Nephron progenitor cell (in vitro differentiated cells): ENCODE data around the gene PLEKHF1.
A peak's percentile ranks its signal among the peaks of the same experiment; 100 is the strongest.

Experiments used
- DNase-seq: peaks from one replicate; pipeline ENCODE4 v3.0.0; 2021
- H3K27ac Mint-ChIP-seq: 2 replicates; pipeline ENCODE4 v1.8.0; 2021; ENCODE audit warnings: mild to moderate bottlenecking, moderate library complexity, mixed read lengths
- H3K27me3 Mint-ChIP-seq: 2 replicates; pipeline ENCODE4 v1.8.0; 2021; ENCODE audit warnings: mild to moderate bottlenecking, low read depth, mixed read lengths; ENCODE audit not compliant: poor library complexity
- H3K36me3 Mint-ChIP-seq: 2 replicates; pipeline ENCODE4 v1.8.0; 2021; ENCODE audit warnings: low read depth, mixed read lengths
- H3K4me1 Mint-ChIP-seq: 2 replicates; pipeline ENCODE4 v1.8.0; 2021; ENCODE audit warnings: mixed read lengths
- H3K4me3 Mint-ChIP-seq: 2 replicates; pipeline ENCODE4 v1.8.0; 2021; ENCODE audit warnings: mild to moderate bottlenecking, moderate library complexity, mixed read lengths
- H3K9me3 Mint-ChIP-seq: 2 replicates; pipeline ENCODE4 v1.8.0; 2021; ENCODE audit warnings: mild to moderate bottlenecking, moderate library complexity, mixed read lengths
- CTCF ChIP-seq: fragments of 200-600 bp; sonication (generic); IDR thresholded peaks from 2 replicates; pipeline ENCODE4 v1.5.0; 2021; ENCODE audit warnings: antibody characterized with exemption

The PLEKHF1 gene

GRCh38 chr19:29658221-29658991, 6.9 kb upstream of the PLEKHF1 start:
- peaks cover 21% of the 10 kb centered on the region for H3K4me1 Mint-ChIP-seq
- H3K9me3 Mint-ChIP-seq = peaks cover 12% of the 10 kb centered on the region
- TF ChIP-seq CTCF = no peak
- no peaks in the 10 kb centered on the region for H3K36me3 Mint-ChIP-seq
- H3K27ac Mint-ChIP-seq = no peak overlapping the region
- H3K4me3 Mint-ChIP-seq = no peak overlapping the region
- DNase-seq = no peak
- H3K27me3 Mint-ChIP-seq = peaks cover 13% of the 10 kb centered on the region

- no peak overlapping the region for H3K27ac Mint-ChIP-seq
- peaks cover 21% of the 10 kb centered on the region for H3K27me3 Mint-ChIP-seq
- H3K4me3 Mint-ChIP-seq = no peak overlapping the region
- no peak for TF ChIP-seq CTCF
- no peak for DNase-seq
- H3K4me1 Mint-ChIP-seq = peaks cover 27% of the 10 kb centered on the region
- no peaks in the 10 kb centered on the region for H3K36me3 Mint-ChIP-seq
- H3K9me3 Mint-ChIP-seq = no peaks in the 10 kb centered on the region
Measured at GRCh38 chr19:29660835-29661234, 4.4 kb upstream of the PLEKHF1 start.

GRCh38 chr19:29662278-29662603, 3.0 kb upstream of the PLEKHF1 start:
- Mint-ChIP-seq H3K9me3 (no peaks in the 10 kb centered on the region), H3K4me1 (peaks cover 41% of the 10 kb centered on the region), H3K27me3 (peaks cover 35% of the 10 kb centered on the region), H3K27ac (no peak overlapping the region), H3K4me3 (no peak overlapping the region), H3K36me3 (no peaks in the 10 kb centered on the region)
- no peak for DNase-seq
- TF ChIP-seq CTCF = no peak

- peaks cover 47% of the 10 kb centered on the region for H3K4me1 Mint-ChIP-seq
- no peak overlapping the region for H3K4me3 Mint-ChIP-seq
- H3K27me3 Mint-ChIP-seq = peaks cover 36% of the 10 kb centered on the region
- no peaks in the 10 kb centered on the region for H3K36me3 Mint-ChIP-seq
- H3K27ac Mint-ChIP-seq = no peak overlapping the region
- no peak for TF ChIP-seq CTCF
- no peak for DNase-seq
- H3K9me3 Mint-ChIP-seq = no peaks in the 10 kb centered on the region
Measured at GRCh38 chr19:29662604-29663404, 2.5 kb upstream of the PLEKHF1 start.

GRCh38 chr19:29663861-29664752, 1.2 kb upstream of the PLEKHF1 start:
- no peaks in the 10 kb centered on the region for H3K36me3 Mint-ChIP-seq
- no peaks in the 10 kb centered on the region for H3K9me3 Mint-ChIP-seq
- H3K27me3 Mint-ChIP-seq = peaks cover 42% of the 10 kb centered on the region
- H3K4me1 Mint-ChIP-seq = peaks cover 48% of the 10 kb centered on the region
- H3K4me3 Mint-ChIP-seq = peak overlapping the region; percentile 78
- DNase-seq = no peak
- no peak for TF ChIP-seq CTCF
- H3K27ac Mint-ChIP-seq = no peak overlapping the region
